Glomerular endothelial cell (primary cell): Measurements from ENCODE around the gene NECAP2. TPM values are rescaled to one million over a fixed set of nuclear protein-coding genes. Genes with fewer than 3 reads are reported as not detected.
"Not testable (repeated sequence)": the region's sequence is repeated elsewhere in the genome, so short reads cannot be mapped to it uniquely, and the experiment has no call there.

Source experiments
- DNase-seq: peaks from one replicate; pipeline ENCODE4 v3.0.0-alpha.2; 2011; ENCODE audit warnings: low read depth, low spot score; ENCODE audit errors: extremely low read depth
- total RNA-seq: library from RNA; depleted of rRNA; stranded (reverse); fragments of >200 nt; gene quantifications from 2 replicates; pipeline ENCODE4 v1.2.3, GENCODE V29; 2015

NECAP2 gene
- total RNA-seq, 1 donor from 2014 or later, result 145 TPM

- DNase-seq, result not testable (repeated sequence)
Measured at GRCh38 chr1:16492937-16493336, 52.4 kb downstream of the NECAP2 start.

DNA sequence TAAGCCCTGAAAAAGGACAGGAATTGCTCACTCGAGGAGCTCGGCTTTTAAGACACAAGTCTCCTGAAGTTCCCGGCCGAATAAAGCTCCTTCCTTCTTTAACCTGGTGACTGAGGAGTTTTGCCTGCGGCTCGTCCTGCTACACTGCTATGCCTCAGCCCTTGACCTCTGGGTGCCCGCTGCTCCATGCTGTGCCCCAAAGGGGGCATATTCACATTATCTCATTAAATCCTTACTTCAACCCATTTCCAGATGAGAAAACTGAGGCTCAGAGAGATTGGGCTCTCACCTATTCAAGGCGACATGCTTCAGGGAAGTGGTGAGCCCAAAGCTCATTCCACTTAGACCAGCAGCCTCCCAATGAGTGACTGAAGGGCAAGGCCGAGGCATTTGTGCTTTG lies 53.2 kb downstream of the NECAP2 start:
- not testable (repeated sequence) for DNase-seq

DNA sequence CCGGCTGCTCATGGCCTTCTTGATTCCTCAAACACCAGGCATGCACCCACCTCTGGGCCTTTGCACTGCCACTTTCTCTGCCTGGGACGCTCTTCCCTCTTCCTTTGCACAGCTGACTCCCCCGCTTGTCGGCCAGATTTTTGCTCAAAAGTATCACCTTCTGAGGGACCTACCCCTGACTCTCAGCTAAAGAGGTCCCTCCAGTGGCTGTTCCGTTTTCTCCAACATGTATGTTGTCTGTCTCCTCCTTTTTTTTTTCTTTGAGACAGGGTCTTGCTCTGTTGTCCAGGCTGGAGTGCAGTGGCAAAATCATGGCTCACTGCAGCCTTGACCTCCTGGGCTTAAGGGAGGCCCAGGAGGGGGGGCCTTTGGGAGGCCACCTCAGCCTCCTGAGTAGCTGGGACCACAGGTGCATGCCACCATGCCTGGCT lies 57.0 kb downstream of the NECAP2 start:
- not testable (repeated sequence) for DNase-seq

- DNase-seq, result not testable (repeated sequence)
Measured at GRCh38 chr1:16498047-16498446, 57.5 kb downstream of the NECAP2 start.

DNA sequence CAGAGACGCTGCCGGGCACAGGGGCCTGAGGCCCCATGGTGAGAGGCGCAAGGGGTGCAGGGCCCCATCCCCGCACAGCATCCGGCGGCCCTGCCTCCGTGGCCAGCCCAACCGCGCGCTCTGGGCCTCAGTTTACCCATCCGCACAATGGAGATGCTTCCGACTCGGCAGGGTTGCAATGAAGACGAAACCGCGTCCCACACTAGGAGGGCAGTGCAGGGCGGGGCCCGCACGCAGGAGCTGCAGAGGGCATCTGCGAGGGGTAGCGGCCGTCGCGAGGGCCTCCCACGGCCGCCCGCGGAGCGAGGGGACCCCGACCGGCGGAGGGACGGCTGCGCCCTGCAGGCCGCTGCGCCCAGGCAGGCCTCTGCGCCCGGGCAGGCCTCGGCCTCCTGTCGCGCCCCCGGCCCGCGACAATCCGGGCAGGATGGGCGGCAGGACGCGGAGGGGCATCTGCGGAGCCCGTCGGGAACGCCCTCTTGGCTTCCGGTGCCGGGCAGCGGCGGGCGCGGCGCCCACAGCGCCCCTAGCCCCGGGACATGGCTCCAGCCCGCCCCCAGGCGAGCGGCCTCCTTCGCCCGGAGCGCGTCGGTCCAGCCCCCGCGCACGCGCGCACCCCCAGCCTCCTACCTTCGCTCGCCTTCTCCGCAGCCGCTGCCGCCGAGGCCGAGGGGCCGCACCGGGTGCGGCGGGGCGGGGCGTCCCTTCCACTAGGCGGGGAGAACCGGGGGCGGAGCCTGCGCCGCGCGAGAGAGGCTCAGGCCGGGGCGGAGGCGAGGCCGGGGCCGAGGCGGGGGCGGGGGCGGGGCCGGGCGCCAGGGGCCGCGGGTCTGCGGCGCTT lies 58.3 kb downstream of the NECAP2 start:
- no peak for DNase-seq

- not testable (repeated sequence) for DNase-seq
Measured at GRCh38 chr1:16500466-16500865, 59.9 kb downstream of the NECAP2 start.

- not testable (repeated sequence) for DNase-seq
Measured at GRCh38 chr1:16500975-16501374, 60.5 kb downstream of the NECAP2 start.

DNA sequence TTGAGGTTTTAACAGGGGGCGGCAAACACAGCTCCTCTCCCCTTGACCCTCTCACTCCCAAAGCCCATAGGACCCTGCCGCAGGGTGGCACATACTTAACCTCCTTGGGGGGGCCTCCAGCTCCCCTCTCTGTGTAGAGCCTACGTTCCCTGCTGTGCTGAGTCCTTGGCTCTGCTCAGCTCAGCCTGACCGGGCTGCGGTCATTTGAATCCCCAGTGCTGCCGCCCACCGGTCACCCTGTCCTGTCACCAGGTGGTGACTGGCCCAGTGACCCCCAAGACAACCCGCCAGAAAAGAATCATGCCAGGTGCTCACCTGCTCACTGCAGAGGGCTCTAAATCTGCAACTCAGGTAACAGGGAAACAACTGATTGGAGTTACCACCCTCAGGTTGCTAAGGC lies 60.9 kb downstream of the NECAP2 start:
- DNase-seq, result not testable (repeated sequence)

DNA sequence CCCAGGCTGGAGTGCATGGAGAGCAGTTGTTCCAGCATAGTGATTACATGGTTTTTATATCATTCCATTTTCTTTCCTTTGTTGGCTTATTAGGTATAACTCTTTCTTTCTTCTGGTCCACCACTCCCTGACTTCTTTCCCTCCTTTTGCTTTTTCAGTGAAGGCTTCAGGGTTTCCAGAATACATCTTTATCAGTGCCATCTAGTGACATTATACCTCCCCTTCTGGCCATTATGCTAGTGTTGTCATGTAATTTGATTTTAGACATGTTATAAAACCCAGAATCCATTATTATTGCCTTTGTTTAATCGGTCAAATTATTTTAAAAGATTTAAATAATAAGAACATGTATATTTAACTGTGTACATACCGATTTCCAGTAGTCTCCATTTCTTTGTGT lies 63.0 kb downstream of the NECAP2 start:
- DNase-seq, result no peak

DNA sequence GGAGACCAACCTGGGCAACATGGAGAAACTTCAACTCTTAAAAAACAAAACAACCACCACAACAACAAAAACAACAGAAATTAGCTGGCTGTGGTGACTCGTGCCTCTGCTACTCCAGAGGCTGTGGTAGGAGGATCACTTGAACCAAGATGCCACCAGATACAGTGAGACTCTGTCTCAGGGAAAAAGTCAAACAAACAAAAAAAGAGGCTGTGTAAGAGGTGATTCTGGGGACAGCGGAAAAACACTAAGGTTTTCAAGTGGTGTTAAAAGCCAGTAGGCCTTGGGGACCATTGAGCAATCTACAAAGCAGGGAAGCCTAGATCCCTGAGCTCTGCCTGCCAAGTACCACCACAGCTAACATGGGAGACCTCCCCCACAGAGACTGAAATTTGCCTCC lies 65.3 kb downstream of the NECAP2 start:
- not testable (repeated sequence) for DNase-seq

DNA sequence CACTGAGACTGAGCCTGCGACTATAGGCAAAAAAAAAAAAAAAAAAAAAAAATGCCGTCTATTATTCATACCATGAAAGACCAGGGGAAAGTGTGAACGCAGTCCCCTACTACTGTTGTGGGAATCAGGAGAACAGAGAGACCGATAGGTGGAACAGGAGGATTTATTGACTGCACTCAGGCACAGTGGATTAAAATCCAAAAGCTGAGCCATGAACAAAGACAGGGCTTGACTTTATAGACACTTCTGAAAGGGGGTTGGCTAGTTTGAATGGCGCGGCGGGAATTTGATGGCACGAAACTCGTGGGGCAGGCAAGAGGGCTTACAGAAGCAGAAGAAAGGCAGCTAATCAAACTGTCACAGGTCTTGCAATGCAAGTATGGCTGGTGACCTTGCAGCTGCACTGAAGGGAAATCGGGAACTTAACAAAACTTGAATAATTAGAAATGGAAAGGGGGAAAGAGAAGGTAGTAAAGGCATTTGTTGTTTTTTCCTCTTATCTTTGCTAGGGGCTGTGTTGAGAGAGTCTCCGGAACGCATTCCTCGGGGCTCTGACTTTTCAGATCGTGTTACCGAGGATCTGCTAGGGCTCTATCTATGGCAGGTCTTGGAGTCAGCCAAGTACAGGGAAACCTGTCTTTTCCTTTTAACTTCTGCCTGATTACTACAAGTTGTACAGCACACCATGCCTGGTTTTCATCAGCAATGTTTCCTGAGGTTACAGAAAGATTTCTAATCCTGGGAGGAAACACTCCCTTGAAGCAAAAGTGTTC lies 66.0 kb downstream of the NECAP2 start:
- DNase-seq, result not testable (repeated sequence)

GRCh38 chr1:16508861-16509445 lies 68.4 kb downstream of the NECAP2 start:
- DNase-seq, result not testable (repeated sequence)

Other genes with a start within 250 kb of the NECAP2 start
- gene ARHGEF19, start 228.1 kb upstream of the NECAP2 start, total RNA-seq, result 2.6 and 3.7 TPM in 2 replicates
- 2.7 and 4.1 TPM in 2 replicates for gene CPLANE2, start 203.5 kb upstream of the NECAP2 start, total RNA-seq
- 14.3 and 20.9 TPM in 2 replicates for gene FBXO42, start 88.2 kb upstream of the NECAP2 start, total RNA-seq
- gene SZRD1, start 73.5 kb upstream of the NECAP2 start, total RNA-seq, result 79.8 and 84.2 TPM in 2 replicates
- not detected in 2 replicates for gene SPATA21, start 3.3 kb upstream of the NECAP2 start, total RNA-seq
- gene RNU1-1, start 73.6 kb downstream of the NECAP2 start, total RNA-seq, result under 0.01 TPM in 2 replicates
- gene NBPF1, start 172.8 kb downstream of the NECAP2 start, total RNA-seq, result 20.3 and 24.0 TPM in 2 replicates
- under 0.01 TPM in 2 replicates for gene RNU1-3, start 226.2 kb downstream of the NECAP2 start, total RNA-seq